GM12878 (cell line): Measurements from ENCODE around the gene RERE. TPM values are rescaled to one million over a fixed set of nuclear protein-coding genes. Genes with fewer than 3 reads are reported as not detected.

Experiments
- ATAC-seq: fragments of 200-7000 bp; cut with Tn5 transposase; 3 replicates; pipeline ENCODE4 v1.9.1; 2020; ENCODE audit warnings: mild to moderate bottlenecking, moderate library complexity
- BruUV-seq: library from RNA; stranded (reverse); fragments of 400-500 nt; replicated peaks from 2 replicates; lab custom pipeline; 2021; lab: Mats Ljungman, UMichigan
- CTCF ChIA-PET: fragments of 300-600 bp; sonication (Branson Sonifier 250); formaldehyde crosslinking; extraction: SDS; loops from one replicate; lab custom pipeline; 2021; ENCODE audit warnings: inconsistent platforms; lab: Yijun Ruan, JAX
- POLR2A ChIA-PET: fragments of 350-600 bp; formaldehyde crosslinking; extraction: SDS; loops from one replicate; lab custom pipeline; 2021; ENCODE audit warnings: inconsistent platforms; lab: Charles Lee
- RAD21 ChIA-PET: fragments of 300-600 bp; sonication (Branson Sonifier 250); formaldehyde crosslinking; loops from one replicate; lab custom pipeline; 2023; ENCODE audit warnings: antibody characterized with exemption; ENCODE audit not compliant: unreplicated experiment; lab: Charles Lee
- SMC1A ChIA-PET: fragments of 300-600 bp; sonication (Branson Sonifier 250); formaldehyde crosslinking; loops from one replicate; lab custom pipeline; 2023; ENCODE audit not compliant: unreplicated experiment, uncharacterized antibody; lab: Charles Lee
- DNase-seq: peaks from one replicate; pipeline ENCODE4 v3.0.0-alpha.2; 2011; ENCODE audit warnings: low read depth, low spot score
- FAIRE-seq: peaks from 3 replicates; lab custom pipeline; 2011; peaks lifted over from hg19 to GRCh38; lab: Jason Lieb, UNC
- H2AFZ ChIP-seq: 2 replicates; pipeline ENCODE4 v1.6.0; 2011; ENCODE audit warnings: low read depth, low read length, control low read depth; ENCODE audit not compliant: control insufficient read depth
- H3K27ac ChIP-seq: 2 replicates; pipeline ENCODE4 v1.5.1; 2011; ENCODE audit warnings: control low read depth; ENCODE audit not compliant: control insufficient read depth, insufficient read depth
- H3K27me3 ChIP-seq, 2 experiments: replicated peaks in 1 of 2; 2 replicates each; pipeline versions ENCODE4 v1.6.0 to v1.6.1; 2011; ENCODE audit warnings: low read length in 1 of 2; ENCODE audit not compliant: control insufficient read depth in 2 of 2, insufficient read depth in 2 of 2
- H3K36me3 ChIP-seq, 2 experiments: 2 replicates each; pipeline ENCODE4 v1.5.1; 2011; ENCODE audit warnings: low read length in 1 of 2; ENCODE audit not compliant: control insufficient read depth in 2 of 2, insufficient read depth in 2 of 2
- H3K4me1 ChIP-seq: 2 replicates; pipeline ENCODE4 v1.6.1; 2011; ENCODE audit warnings: mild to moderate bottlenecking, low read length, moderate library complexity, mixed read lengths; ENCODE audit not compliant: control insufficient read depth, insufficient read depth
- H3K4me2 ChIP-seq: 2 replicates; pipeline ENCODE4 v1.6.0; 2011; ENCODE audit warnings: control low read depth; ENCODE audit not compliant: control insufficient read depth, insufficient read depth
- H3K4me3 ChIP-seq: fragments of 200-600 bp; sonication (generic); 2 replicates; pipeline ENCODE4 v1.5.1; 2016
- H3K79me2 ChIP-seq: 2 replicates; pipeline ENCODE4 v1.6.0; 2011; ENCODE audit warnings: low read length; ENCODE audit not compliant: control insufficient read depth, insufficient read depth
- H3K9ac ChIP-seq: 2 replicates; pipeline ENCODE4 v1.8.0; 2011; ENCODE audit warnings: low read length, control low read depth, mixed read lengths; ENCODE audit not compliant: control insufficient read depth, insufficient read depth
- H3K9me3 ChIP-seq: replicated peaks from 3 replicates; pipeline ENCODE4 v1.5.1; 2011; ENCODE audit warnings: mild to moderate bottlenecking, low read length; ENCODE audit not compliant: control insufficient read depth, insufficient read depth
- H4K20me1 ChIP-seq: 2 replicates; pipeline ENCODE4 v1.6.0; 2011; ENCODE audit not compliant: control insufficient read depth, insufficient read depth
- CHD1 ChIP-seq: IDR thresholded peaks from 2 replicates; pipeline ENCODE4 v1.6.1; 2012; ENCODE audit warnings: low read depth, low read length, improper control_type of control experiment
- IRF5 ChIP-seq: fragments of 450-650 bp; IDR thresholded peaks from 2 replicates; pipeline ENCODE4 v1.6.1; 2017; ENCODE audit warnings: borderline replicate concordance
- KLF5 ChIP-seq: fragments of 450-650 bp; IDR thresholded peaks from 2 replicates; pipeline ENCODE4 v1.6.1; 2014; ENCODE audit warnings: mild to moderate bottlenecking; ENCODE audit not compliant: partially characterized antibody
- in situ Hi-C: fragments of 300-500 bp; cut with MboI; formaldehyde crosslinking; loops from 9 replicates; pipeline ENCODE4 v1.14.3; 2018; ENCODE audit warnings: mixed read lengths
- intact Hi-C: fragments of 100-400 bp; cut with micrococcal nuclease; formaldehyde crosslinking; loops from one replicate; pipeline ENCODE4 v1.14.2; 2022; ENCODE audit not compliant: unreplicated experiment
- polyA plus RNA-seq, 11 experiments: library from polyadenylated mRNA; depleted of rRNA in 4 of 11; unstranded in 6 of 11; stranded (reverse) in 5 of 11; fragments of >200 nt; fragmentation: Nextera tagmentation in 4 of 11; fragmentation: Illumina TruSeq in 1 of 11; extraction: Ambion mirVana in 4 of 11; extraction: Trizol in 1 of 11; gene quantifications; 1 replicate in 1 of 11; 2 replicates in 10 of 11; pipeline versions ENCODE4 v1.2.1 to v1.2.3, GENCODE V29; 2011 to 2016; ENCODE audit warnings: inconsistent platforms in 2 of 11, missing spikeins in 2 of 11, low read depth in 1 of 11
- total RNA-seq, 4 experiments: library from RNA; depleted of rRNA in 3 of 4; stranded (reverse); fragments of >200 nt in 3 of 4; fragmentation: Illumina TruSeq in 1 of 4; extraction: Trizol in 1 of 4; gene quantifications; 2 replicates each; pipeline versions ENCODE4 v1.2.1 to v1.2.3, GENCODE V29; 2013 to 2021
- TF ChIP-seq, protein P1 (sequence below): IDR thresholded peaks from 2 replicates; pipeline ENCODE4 v1.6.1; 2012; ENCODE audit warnings: mild to moderate bottlenecking, low read depth, low read length

Gene RERE
- total and polyA plus RNA-seq, 10 of the 15 experiments (the other 5 are each of a cell fraction or from before 2014, with no cell fraction given): 5.2 to 60.5 (median 20.2) TPM

DNA sequence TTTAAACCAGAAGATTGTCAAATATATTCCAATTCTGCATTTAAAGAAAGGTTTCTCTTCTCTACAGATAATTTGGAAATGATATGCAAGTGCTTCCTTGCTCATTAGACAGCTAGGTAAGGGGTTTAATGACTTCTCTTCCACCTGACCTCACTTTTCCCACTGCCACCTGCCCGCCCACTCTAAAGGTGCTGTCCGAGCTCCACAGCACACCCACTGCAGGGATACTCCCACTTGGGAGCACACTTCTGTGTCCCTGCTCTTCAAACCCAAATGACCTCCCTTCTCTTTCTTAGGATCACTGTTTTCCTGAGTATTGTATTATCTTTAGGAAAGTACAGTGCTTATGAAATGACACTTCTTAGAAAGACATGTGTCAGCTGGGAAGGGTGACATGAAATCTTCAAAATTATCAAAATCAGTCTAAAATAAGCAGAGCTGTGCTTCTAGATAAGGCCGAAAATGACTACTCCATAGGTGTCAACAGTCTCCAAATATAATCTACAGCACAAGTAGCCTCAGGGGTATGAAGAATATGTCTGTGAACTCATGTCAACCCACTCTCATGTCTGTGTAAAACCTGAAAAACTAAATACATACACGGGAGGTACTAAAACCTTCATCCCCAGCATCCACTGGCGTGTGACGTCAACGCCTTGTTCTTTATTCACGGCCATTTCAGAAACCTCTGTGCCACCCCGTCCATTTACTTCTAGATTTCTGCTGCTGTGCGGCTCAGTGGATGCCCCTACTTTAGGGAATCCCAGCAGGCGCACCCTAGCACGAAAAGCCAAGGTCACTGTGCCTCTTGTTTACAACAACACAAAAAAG, 428.5 kb downstream of the RERE start (continued):
- TF ChIP-seq KLF5: no peak
- TF ChIP-seq IRF5: no peak
- TF ChIP-seq, protein P1, sequence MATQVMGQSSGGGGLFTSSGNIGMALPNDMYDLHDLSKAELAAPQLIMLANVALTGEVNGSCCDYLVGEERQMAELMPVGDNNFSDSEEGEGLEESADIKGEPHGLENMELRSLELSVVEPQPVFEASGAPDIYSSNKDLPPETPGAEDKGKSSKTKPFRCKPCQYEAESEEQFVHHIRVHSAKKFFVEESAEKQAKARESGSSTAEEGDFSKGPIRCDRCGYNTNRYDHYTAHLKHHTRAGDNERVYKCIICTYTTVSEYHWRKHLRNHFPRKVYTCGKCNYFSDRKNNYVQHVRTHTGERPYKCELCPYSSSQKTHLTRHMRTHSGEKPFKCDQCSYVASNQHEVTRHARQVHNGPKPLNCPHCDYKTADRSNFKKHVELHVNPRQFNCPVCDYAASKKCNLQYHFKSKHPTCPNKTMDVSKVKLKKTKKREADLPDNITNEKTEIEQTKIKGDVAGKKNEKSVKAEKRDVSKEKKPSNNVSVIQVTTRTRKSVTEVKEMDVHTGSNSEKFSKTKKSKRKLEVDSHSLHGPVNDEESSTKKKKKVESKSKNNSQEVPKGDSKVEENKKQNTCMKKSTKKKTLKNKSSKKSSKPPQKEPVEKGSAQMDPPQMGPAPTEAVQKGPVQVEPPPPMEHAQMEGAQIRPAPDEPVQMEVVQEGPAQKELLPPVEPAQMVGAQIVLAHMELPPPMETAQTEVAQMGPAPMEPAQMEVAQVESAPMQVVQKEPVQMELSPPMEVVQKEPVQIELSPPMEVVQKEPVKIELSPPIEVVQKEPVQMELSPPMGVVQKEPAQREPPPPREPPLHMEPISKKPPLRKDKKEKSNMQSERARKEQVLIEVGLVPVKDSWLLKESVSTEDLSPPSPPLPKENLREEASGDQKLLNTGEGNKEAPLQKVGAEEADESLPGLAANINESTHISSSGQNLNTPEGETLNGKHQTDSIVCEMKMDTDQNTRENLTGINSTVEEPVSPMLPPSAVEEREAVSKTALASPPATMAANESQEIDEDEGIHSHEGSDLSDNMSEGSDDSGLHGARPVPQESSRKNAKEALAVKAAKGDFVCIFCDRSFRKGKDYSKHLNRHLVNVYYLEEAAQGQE: no peak
- TF ChIP-seq, all 136 proteins: peak for 0

DNA sequence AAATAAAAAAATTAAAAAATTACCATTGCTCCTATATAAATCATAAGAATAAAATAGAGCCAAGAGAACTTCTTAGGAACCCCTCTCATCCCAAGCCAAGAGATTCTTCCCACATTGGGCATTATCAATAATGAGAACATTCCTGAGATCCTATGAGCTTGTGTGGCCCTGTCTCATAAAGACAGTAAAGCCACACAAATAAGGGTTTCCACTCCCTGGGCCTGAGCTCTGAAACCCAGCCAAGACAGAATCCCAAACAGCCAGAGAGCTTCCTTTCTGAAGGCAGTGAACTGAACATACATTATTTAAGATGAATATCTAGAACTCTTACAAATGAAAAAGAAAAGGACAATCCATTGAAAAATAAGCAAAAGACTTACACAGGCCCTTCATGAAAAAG, 431.2 kb downstream of the RERE start:
- ChIA-PET POLR2A (interaction anchor here (0.5 kb wide), 1 partner anchor 14 kb away, joined by 5 read pairs; no protein-coding TSS in a partner anchor), CTCF (interaction anchor here (0.6 to 1.7 kb wide), 4 partner anchors 10 to 341 kb away, joined by 3 to 4 read pairs (median 3); no protein-coding TSS in a partner anchor), RAD21 (interaction anchor here (0.8 to 1.4 kb wide), 2 partner anchors 12 to 463 kb away, joined by 3 to 4 read pairs; no protein-coding TSS in a partner anchor), SMC1A (interaction anchor here (0.6 to 2.3 kb wide), 10 partner anchors 16 to 462 kb away, joined by 3 to 8 read pairs (median 4); no protein-coding TSS in a partner anchor)
- Histone ChIP-seq H3K4me3 (no peak overlapping the region), H4K20me1 (peaks cover 6% of the 10 kb centered on the region; the same call in 1 of the 2 replicates), H3K27ac (no peak overlapping the region), H3K4me1 (no peaks in the 10 kb centered on the region), H3K27me3 (no peaks in the 10 kb centered on the region), H3K9me3 (no peaks in the 10 kb centered on the region), H3K79me2 (peaks cover 4% of the 10 kb centered on the region), H2AFZ (no peak overlapping the region), H3K9ac (no peak overlapping the region), H3K4me2 (no peak overlapping the region), H3K36me3 (peaks cover 8 to 14% of the 10 kb centered on the region in 2 experiments)
- DNase-seq (no peak), ATAC-seq (no peak), FAIRE-seq (no peak)
- intact Hi-C loops (no loop called here), in situ Hi-C loops (no loop called here)
- no TSS peak for BruUV-seq
- no peak for TF ChIP-seq CHD1
